Posterior vena cava (tissue), 2 donors: ENCODE data around the gene CDK16. TPM values are rescaled to one million over a fixed set of nuclear protein-coding genes. Genes with fewer than 3 reads are reported as not detected.
A peak's percentile ranks its signal among the peaks of the same experiment; 100 is the strongest.

Experiments
- DNase-seq: peaks from one replicate; pipeline ENCODE4 v3.0.0-alpha.2; 2020; ENCODE audit warnings: low spot score
- intact Hi-C, 2 donors: fragments of 100-400 bp; cut with DNase I; formaldehyde crosslinking; loops; one replicate each; pipeline versions ENCODE4 v1.14.1 to v1.14.2; 2022 to 2023
- total RNA-seq, 2 donors: library from RNA; stranded (reverse); fragmentation: NEBNext Ultra II Directional; extraction: Animal tissue kit (Norgen Biotek cat#: 25700); gene quantifications; one replicate each; pipeline ENCODE4 v1.2.1, GENCODE V29; 2021
- donor health status: DM: yes; HTN: yes; CAD: no.
- donor health status: DM: yes; HTN: yes; CAD: no.

CDK16 gene
- total RNA-seq, 2 donors from 2014 or later = 53.5 to 55.3 TPM

- intact Hi-C loops = loop anchor here in 1 of 2 donors (5.0 kb wide), 1 partner anchor 322 kb away; no protein-coding TSS in a partner anchor
- DNase-seq = no peak
These were observed 17.9 kb upstream of the CDK16 start for GRCh38 chrX:47200385-47201150.

- intact Hi-C loops = loop anchor here in 1 of 2 donors (5.0 kb wide), 1 partner anchor 321 kb away; no protein-coding TSS in a partner anchor
- DNase-seq = no peak
These were observed 17.0 kb upstream of the CDK16 start for GRCh38 chrX:47201345-47201944.

GRCh38 chrX:47202316-47202715 is 16.2 kb upstream of the CDK16 start:
- intact Hi-C loops = loop anchor here in 1 of 2 donors (5.0 kb wide), 1 partner anchor 320 kb away; no protein-coding TSS in a partner anchor
- no peak for DNase-seq

GRCh38 chrX:47202877-47203276 is 15.6 kb upstream of the CDK16 start:
- intact Hi-C loops = loop anchor here in 1 of 2 donors (5.0 kb wide), 1 partner anchor 319 kb away; no protein-coding TSS in a partner anchor

GRCh38 chrX:47204970-47205369 is 13.5 kb upstream of the CDK16 start:
- intact Hi-C loops = loop anchor here in 1 of 2 donors (5.0 kb wide), 1 partner anchor 317 kb away; no protein-coding TSS in a partner anchor
- no peak for DNase-seq

More at GRCh38 chrX:47202877-47203276, 15.6 kb upstream of the CDK16 start:
- no peak for DNase-seq

- no peak for DNase-seq
These were observed 12.2 kb upstream of the CDK16 start for GRCh38 chrX:47206316-47206715.

GRCh38 chrX:47208108-47208507 is 10.4 kb upstream of the CDK16 start:
- no peak for DNase-seq

More at GRCh38 chrX:47206316-47206715, 12.2 kb upstream of the CDK16 start:
- intact Hi-C loops = no loop called here

GRCh38 chrX:47209508-47210238 is 8.8 kb upstream of the CDK16 start:
- intact Hi-C loops = no loop called here
- peak; percentile 58 for DNase-seq

More at GRCh38 chrX:47208108-47208507, 10.4 kb upstream of the CDK16 start:
- intact Hi-C loops = no loop called here

GRCh38 chrX:47210661-47211425 is 7.6 kb upstream of the CDK16 start:
- DNase-seq = peak; percentile 75
- intact Hi-C loops = no loop called here

- intact Hi-C loops = no loop called here
- DNase-seq = peak; percentile 66
These were observed 5.8 kb upstream of the CDK16 start for GRCh38 chrX:47212381-47213293.

- peak; percentile 79 for DNase-seq
- intact Hi-C loops = no loop called here
These were observed 3.9 kb upstream of the CDK16 start for GRCh38 chrX:47214435-47215077.

GRCh38 chrX:47215291-47215900 is 3.1 kb upstream of the CDK16 start:
- peak; percentile 67 for DNase-seq
- intact Hi-C loops = no loop called here

- peak; percentile 42 for DNase-seq
- intact Hi-C loops = no loop called here
These were observed 2.0 kb upstream of the CDK16 start for GRCh38 chrX:47216393-47216925.

GRCh38 chrX:47217121-47217851 is 1.2 kb upstream of the CDK16 start:
- intact Hi-C loops = no loop called here
- peak; percentile 83 for DNase-seq

GRCh38 chrX:47217852-47218279 is 615 bp upstream of the CDK16 start:
- intact Hi-C loops = no loop called here
- peak; percentile 99 for DNase-seq
